ENCODE results near the gene TRIM67. TPM values are rescaled to one million over a fixed set of nuclear protein-coding genes. Genes with fewer than 3 reads are reported as not detected.

TRIM67 gene
- total RNA-seq, 6 experiments from 2014 or later, result not detected

DNA sequence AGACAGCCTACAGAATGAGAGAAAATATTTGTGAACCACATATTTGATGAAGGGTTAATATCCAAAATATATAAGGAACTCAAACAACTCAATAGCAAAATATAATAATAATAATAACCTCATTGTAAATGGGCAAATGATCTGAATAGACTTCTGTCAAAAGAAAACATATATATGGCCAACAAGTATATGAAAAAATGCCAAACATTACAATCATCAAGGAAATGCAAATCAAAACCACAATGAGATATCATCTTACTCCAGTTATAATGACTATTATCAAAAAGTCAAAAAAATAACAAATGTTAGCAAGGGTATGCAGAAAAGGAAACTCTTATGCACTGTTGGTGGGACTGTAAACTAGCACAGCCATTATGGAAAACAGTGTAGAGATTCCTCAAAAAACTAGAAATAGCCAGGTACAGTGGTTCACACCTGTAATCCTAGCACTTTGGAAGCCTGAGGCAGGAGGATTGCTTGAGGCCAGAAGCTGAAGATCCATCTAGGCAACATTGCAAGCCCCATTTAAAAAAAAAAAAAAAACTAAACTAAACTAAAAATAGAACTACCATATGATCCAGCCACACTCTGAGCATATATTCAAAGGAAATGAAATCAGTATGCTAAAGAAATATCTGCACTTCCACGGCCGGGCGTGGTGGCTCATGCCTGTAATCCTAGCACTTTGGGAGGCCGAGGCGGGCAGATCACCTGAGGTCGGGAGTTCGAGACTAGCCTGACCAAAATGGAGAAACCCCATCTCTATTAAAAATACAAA is 17.3 kb upstream of the TRIM67 start:
- TF ChIP-seq POLR2A (IDR thresholded peaks at IDR 0.05), result no peak
- TF ChIP-seq, protein P1, sequence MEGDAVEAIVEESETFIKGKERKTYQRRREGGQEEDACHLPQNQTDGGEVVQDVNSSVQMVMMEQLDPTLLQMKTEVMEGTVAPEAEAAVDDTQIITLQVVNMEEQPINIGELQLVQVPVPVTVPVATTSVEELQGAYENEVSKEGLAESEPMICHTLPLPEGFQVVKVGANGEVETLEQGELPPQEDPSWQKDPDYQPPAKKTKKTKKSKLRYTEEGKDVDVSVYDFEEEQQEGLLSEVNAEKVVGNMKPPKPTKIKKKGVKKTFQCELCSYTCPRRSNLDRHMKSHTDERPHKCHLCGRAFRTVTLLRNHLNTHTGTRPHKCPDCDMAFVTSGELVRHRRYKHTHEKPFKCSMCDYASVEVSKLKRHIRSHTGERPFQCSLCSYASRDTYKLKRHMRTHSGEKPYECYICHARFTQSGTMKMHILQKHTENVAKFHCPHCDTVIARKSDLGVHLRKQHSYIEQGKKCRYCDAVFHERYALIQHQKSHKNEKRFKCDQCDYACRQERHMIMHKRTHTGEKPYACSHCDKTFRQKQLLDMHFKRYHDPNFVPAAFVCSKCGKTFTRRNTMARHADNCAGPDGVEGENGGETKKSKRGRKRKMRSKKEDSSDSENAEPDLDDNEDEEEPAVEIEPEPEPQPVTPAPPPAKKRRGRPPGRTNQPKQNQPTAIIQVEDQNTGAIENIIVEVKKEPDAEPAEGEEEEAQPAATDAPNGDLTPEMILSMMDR (IDR thresholded peaks at IDR 0.05), result no peak
- DNase-seq, result no peak

DNA sequence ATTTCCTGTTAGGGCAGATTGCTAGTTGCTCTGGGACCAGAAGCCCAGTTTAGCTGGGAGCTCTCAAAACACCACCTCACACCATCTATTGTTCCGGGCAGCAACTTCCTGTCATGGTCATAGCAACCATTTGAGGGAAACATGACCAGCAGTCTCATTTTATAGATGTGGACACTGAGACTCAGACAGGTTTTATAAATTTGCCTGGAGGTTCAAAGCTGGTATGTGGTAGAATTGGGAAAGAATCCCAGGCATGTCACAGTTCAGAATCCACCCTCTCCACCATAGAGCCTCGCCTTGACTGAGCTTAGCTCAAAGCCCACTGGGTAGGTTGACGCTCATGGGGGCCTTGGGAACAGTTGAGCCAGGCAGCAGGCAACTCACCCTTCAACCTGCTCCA is 14.0 kb upstream of the TRIM67 start:
- H3K4me3 ChIP-seq, result no peak overlapping the region
- no peaks in the 10 kb centered on the region for H3K27me3 ChIP-seq
- no peaks in the 10 kb centered on the region for H3K4me1 ChIP-seq
- TF ChIP-seq, protein P1 (IDR thresholded peaks at IDR 0.05), result no peak
- no peak for TF ChIP-seq POLR2A (IDR thresholded peaks at IDR 0.05)
- intact Hi-C loops (cut with DNase I), result no loop called here
- H3K36me3 ChIP-seq, result no peaks in the 10 kb centered on the region
- H3K27ac ChIP-seq, result no peak overlapping the region
- H3K9me3 ChIP-seq, result no peaks in the 10 kb centered on the region
- no peak for DNase-seq
- ATAC-seq, result no peak
- WGBS (ENCODE audit: insufficient coverage, low coverage, low lambda C conversion rate, missing lambda C conversion rate), result no CpG with 5 or more reads among the region's 3 CpGs

More for the DNA sequence above, 17.3 kb upstream of the TRIM67 start:
- 50% methylated on average over 3 of the region's 7 CpGs for WGBS (ENCODE audit: insufficient coverage, low coverage, low lambda C conversion rate, missing lambda C conversion rate)
- no peaks in the 10 kb centered on the region for H3K4me1 ChIP-seq
- no peaks in the 10 kb centered on the region for H3K9me3 ChIP-seq
- H3K36me3 ChIP-seq, result no peaks in the 10 kb centered on the region
- intact Hi-C loops (cut with DNase I), result no loop called here
- no peak for ATAC-seq
- H3K4me3 ChIP-seq, result no peak overlapping the region
- H3K27me3 ChIP-seq, result no peaks in the 10 kb centered on the region
- H3K27ac ChIP-seq, result no peak overlapping the region

DNA sequence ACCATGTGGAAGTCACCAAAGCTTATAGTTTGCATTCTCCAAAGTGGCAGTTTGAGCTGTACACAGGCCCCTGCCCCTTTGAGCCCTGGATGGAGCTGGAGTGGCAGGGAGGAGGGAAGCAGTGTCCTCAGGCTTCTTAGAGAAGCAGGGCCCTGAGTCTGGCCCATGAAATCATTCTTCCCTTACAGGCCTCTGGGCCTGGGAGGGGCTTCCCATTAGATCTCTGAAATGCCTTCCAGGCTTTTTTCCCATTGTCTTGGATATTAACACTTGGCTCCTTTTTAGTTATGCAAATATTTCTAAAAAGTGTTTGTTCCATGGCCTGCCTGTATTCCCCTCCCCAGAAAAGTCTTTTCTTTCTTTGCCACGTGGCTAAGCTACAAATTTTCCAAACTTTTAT is 10.0 kb upstream of the TRIM67 start:
- ATAC-seq, result no peak
- 0% methylated on average over 1 of the region's 1 CpG for WGBS (ENCODE audit: insufficient coverage, low coverage, low lambda C conversion rate, missing lambda C conversion rate)
- no peak for TF ChIP-seq POLR2A (IDR thresholded peaks at IDR 0.05)
- TF ChIP-seq, protein P1 (IDR thresholded peaks at IDR 0.05), result no peak

DNA sequence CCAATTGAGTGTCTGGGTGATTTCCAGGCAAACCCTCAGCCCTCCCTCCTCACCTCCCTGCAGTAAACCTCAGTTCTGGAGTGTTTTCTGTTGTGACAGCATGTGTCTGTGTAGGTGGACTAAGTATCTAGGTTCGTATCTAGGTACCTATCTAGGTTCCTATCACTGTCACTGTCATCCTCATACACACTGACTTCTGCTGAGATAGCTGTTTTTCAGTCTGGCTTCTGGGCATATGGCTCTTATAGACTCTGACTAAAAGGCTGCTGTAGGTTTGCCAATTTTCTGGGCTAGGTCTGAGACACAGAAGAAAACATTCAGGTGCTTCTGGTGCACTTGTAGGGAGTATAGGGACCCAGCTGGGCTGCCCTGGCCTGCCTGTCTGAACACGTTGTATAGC is 8.1 kb upstream of the TRIM67 start:
- no peaks in the 10 kb centered on the region for H3K27me3 ChIP-seq
- ATAC-seq, result no peak
- H3K36me3 ChIP-seq, result no peaks in the 10 kb centered on the region

More for the DNA sequence above, 10.0 kb upstream of the TRIM67 start:
- Histone ChIP-seq H3K36me3 (no peaks in the 10 kb centered on the region), H3K4me1 (no peaks in the 10 kb centered on the region), H3K4me3 (no peak overlapping the region), H3K27ac (no peak overlapping the region), H3K27me3 (no peaks in the 10 kb centered on the region), H3K9me3 (no peaks in the 10 kb centered on the region)
- intact Hi-C loops (cut with DNase I), result no loop called here
- no peak for DNase-seq

More for the DNA sequence above, 8.1 kb upstream of the TRIM67 start:
- intact Hi-C loops (cut with DNase I), result no loop called here
- H3K4me3 ChIP-seq, result no peak overlapping the region
- DNase-seq, result no peak
- TF ChIP-seq, protein P1 (IDR thresholded peaks at IDR 0.05), result no peak
- no peak for TF ChIP-seq POLR2A (IDR thresholded peaks at IDR 0.05)
- H3K9me3 ChIP-seq, result no peaks in the 10 kb centered on the region
- no peak overlapping the region for H3K27ac ChIP-seq
- no peaks in the 10 kb centered on the region for H3K4me1 ChIP-seq
- WGBS (ENCODE audit: insufficient coverage, low coverage, low lambda C conversion rate, missing lambda C conversion rate), result 41% methylated on average over 2 of the region's 2 CpGs
